Hepatocyte (in vitro differentiated cells): Measurements from ENCODE around the gene SLC1A2. TPM values are rescaled to one million over a fixed set of nuclear protein-coding genes. Genes with fewer than 3 reads are reported as not detected.

Experiments
- DNase-seq: peaks from one replicate; pipeline ENCODE4 v3.0.0-alpha.2; 2016; ENCODE audit warnings: low spot score
- H2AFZ ChIP-seq: fragments of 200-600 bp; sonication (generic); 2 replicates; pipeline ENCODE4 v1.6.0; 2016; ENCODE audit warnings: antibody characterized with exemption, mild to moderate bottlenecking
- H3K27ac ChIP-seq: fragments of 200-600 bp; sonication (generic); 2 replicates; pipeline ENCODE4 v1.5.1; 2016; ENCODE audit warnings: mild to moderate bottlenecking
- H3K27me3 ChIP-seq: fragments of 200-600 bp; sonication (generic); 2 replicates; pipeline ENCODE4 v1.6.1; 2016
- H3K36me3 ChIP-seq: fragments of 200-600 bp; sonication (generic); replicated peaks from 2 replicates; pipeline ENCODE4 v1.5.1; 2016; ENCODE audit warnings: low read depth; ENCODE audit not compliant: insufficient read depth
- H3K4me1 ChIP-seq: fragments of 200-600 bp; sonication (generic); 2 replicates; pipeline ENCODE4 v1.5.1; 2016; ENCODE audit warnings: mild to moderate bottlenecking, moderate library complexity; ENCODE audit not compliant: insufficient read depth
- H3K4me2 ChIP-seq: fragments of 200-600 bp; sonication (generic); 2 replicates; pipeline ENCODE4 v1.6.0; 2016
- H3K4me3 ChIP-seq: fragments of 200-600 bp; sonication (generic); 2 replicates; pipeline ENCODE4 v1.5.1; 2016; ENCODE audit warnings: mild to moderate bottlenecking
- H3K79me2 ChIP-seq: fragments of 200-600 bp; sonication (generic); 2 replicates; pipeline ENCODE4 v1.6.0; 2017; ENCODE audit warnings: mild to moderate bottlenecking
- H3K9me2 ChIP-seq: fragments of 200-600 bp; sonication (generic); replicated peaks from 2 replicates; pipeline ENCODE4 v1.6.0; 2017; ENCODE audit warnings: mild to moderate bottlenecking; ENCODE audit not compliant: insufficient read depth
- H3K9me3 ChIP-seq: fragments of 200-600 bp; sonication (generic); 2 replicates; pipeline ENCODE4 v1.5.1; 2016; ENCODE audit warnings: low read depth, mild to moderate bottlenecking
- H4K20me1 ChIP-seq: fragments of 200-600 bp; sonication (generic); 2 replicates; pipeline ENCODE4 v1.6.0; 2016; ENCODE audit warnings: mild to moderate bottlenecking; ENCODE audit not compliant: insufficient read depth, poor library complexity, severe bottlenecking
- CTCF ChIP-seq: fragments of 200-600 bp; sonication (generic); IDR thresholded peaks from 2 replicates; pipeline ENCODE4 v1.5.1; 2016; ENCODE audit warnings: antibody characterized with exemption, mild to moderate bottlenecking; ENCODE audit not compliant: poor library complexity
- EZH2 ChIP-seq: fragments of 200-600 bp; sonication (generic); IDR thresholded peaks from 2 replicates; pipeline ENCODE4 v1.6.1; 2016; ENCODE audit warnings: antibody characterized with exemption, mild to moderate bottlenecking, borderline replicate concordance
- EZH2phosphoT487 ChIP-seq: fragments of 200-600 bp; sonication (generic); IDR thresholded peaks from one replicate; pipeline ENCODE4 v1.6.1; 2018; ENCODE audit warnings: antibody characterized with exemption, mild to moderate bottlenecking, low read depth, moderate library complexity; ENCODE audit not compliant: unreplicated experiment, severe bottlenecking
- WGBS: methylation state at CpG from one replicate; pipeline ENCODE4 v1.1.6; 2016; ENCODE audit warnings: low lambda C conversion rate; ENCODE audit errors: missing lambda C conversion rate; 5-methylcytosine and 5-hydroxymethylcytosine counted together
- polyA plus RNA-seq: library from polyadenylated mRNA; unstranded; fragments of >200 nt; fragmentation: Nextera tagmentation; extraction: Ambion mirVana; gene quantifications from 2 replicates; pipeline ENCODE4 v1.2.1, GENCODE V29; 2016
- total RNA-seq: library from RNA; depleted of rRNA; stranded (reverse); fragments of >200 nt; gene quantifications from 2 replicates; pipeline ENCODE4 v1.2.3, GENCODE V29; 2014

SLC1A2 gene
- total and polyA plus RNA-seq, 2 experiments from 2014 or later: 0.59 to 2.9 TPM

GRCh38 chr11:35235936-35236666 lies 183.3 kb downstream of the SLC1A2 start:
- Histone ChIP-seq H3K4me2 (no peak overlapping the region), H3K36me3 (no peaks in the 10 kb centered on the region), H3K27ac (no peak overlapping the region), H3K79me2 (no peaks in the 10 kb centered on the region), H3K4me1 (no peaks in the 10 kb centered on the region), H3K9me3 (no peaks in the 10 kb centered on the region), H4K20me1 (no peaks in the 10 kb centered on the region), H3K9me2 (no peaks in the 10 kb centered on the region), H3K4me3 (no peak overlapping the region), H3K27me3 (no peaks in the 10 kb centered on the region), H2AFZ (no peak overlapping the region)
- no peak for TF ChIP-seq CTCF
- TF ChIP-seq EZH2: no peak
- TF ChIP-seq EZH2phosphoT487: no peak
- WGBS: 96% methylated on average over 4 of the region's 4 CpGs
- no peak for DNase-seq

- Histone ChIP-seq H3K79me2 (no peaks in the 10 kb centered on the region), H3K9me3 (no peaks in the 10 kb centered on the region), H3K4me2 (no peak overlapping the region)
Observed at GRCh38 chr11:35235498-35235897, 183.9 kb downstream of the SLC1A2 start.

GRCh38 chr11:35235157-35235468 lies 184.2 kb downstream of the SLC1A2 start:
- Histone ChIP-seq H3K9me2 (no peaks in the 10 kb centered on the region), H3K4me3 (no peak overlapping the region), H3K4me1 (no peaks in the 10 kb centered on the region), H4K20me1 (no peaks in the 10 kb centered on the region), H3K36me3 (no peaks in the 10 kb centered on the region), H3K27ac (no peak overlapping the region), H3K9me3 (no peaks in the 10 kb centered on the region), H2AFZ (no peak overlapping the region), H3K27me3 (no peaks in the 10 kb centered on the region), H3K79me2 (no peaks in the 10 kb centered on the region), H3K4me2 (no peak overlapping the region)
- TF ChIP-seq CTCF (no peak), EZH2phosphoT487 (no peak), EZH2 (no peak)
- no peak for DNase-seq
- WGBS: 98% methylated on average over 2 of the region's 2 CpGs

More at GRCh38 chr11:35235498-35235897, 183.9 kb downstream of the SLC1A2 start:
- Histone ChIP-seq H3K4me3 (no peak overlapping the region), H3K36me3 (no peaks in the 10 kb centered on the region), H2AFZ (no peak overlapping the region), H4K20me1 (no peaks in the 10 kb centered on the region), H3K27me3 (no peaks in the 10 kb centered on the region), H3K27ac (no peak overlapping the region), H3K9me2 (no peaks in the 10 kb centered on the region), H3K4me1 (no peaks in the 10 kb centered on the region)
- no peak for DNase-seq
- WGBS: 43% methylated on average over 1 of the region's 1 CpG
- no peak for TF ChIP-seq CTCF
- TF ChIP-seq EZH2phosphoT487: no peak
- no peak for TF ChIP-seq EZH2
